WTC11 (cell line): ENCODE measurements around the gene APOBEC3G. TPM values are rescaled to one million over a fixed set of nuclear protein-coding genes. Genes with fewer than 3 reads are reported as not detected.

ENCODE experiments used
- ATAC-seq: fragments of 200-7000 bp; cut with Tn5 transposase; 2 replicates; pipeline ENCODE4 v1.10.0; 2021; ENCODE audit warnings: mild to moderate bottlenecking, moderate library complexity
- CTCF ChIA-PET: fragments of 300-600 bp; sonication (Branson Sonifier 250); formaldehyde crosslinking; loops from one replicate; lab custom pipeline; 2021; ENCODE audit warnings: antibody characterized with exemption; lab: Charles Lee
- POLR2A ChIA-PET: fragments of 350-600 bp; sonication (Branson Sonifier 250); formaldehyde crosslinking; loops from one replicate; lab custom pipeline; 2021; ENCODE audit warnings: antibody characterized with exemption; lab: Charles Lee
- DNase-seq: peaks from one replicate; pipeline ENCODE4 v3.0.0; 2021; ENCODE audit warnings: low spot score
- H3K27ac Mint-ChIP-seq: 2 replicates; pipeline ENCODE4 v1.8.0; 2021; ENCODE audit warnings: mixed read lengths
- H3K27me3 Mint-ChIP-seq: 2 replicates; pipeline ENCODE4 v1.8.0; 2021; ENCODE audit warnings: low read depth, mild to moderate bottlenecking, moderate library complexity, mixed read lengths
- H3K36me3 Mint-ChIP-seq: 2 replicates; pipeline ENCODE4 v1.8.0; 2021; ENCODE audit warnings: mixed read lengths
- H3K4me1 Mint-ChIP-seq: 2 replicates; pipeline ENCODE4 v1.8.0; 2022; ENCODE audit warnings: mixed read lengths
- H3K4me3 Mint-ChIP-seq: 2 replicates; pipeline ENCODE4 v1.8.0; 2021; ENCODE audit warnings: mild to moderate bottlenecking, moderate library complexity, mixed read lengths
- H3K9me3 Mint-ChIP-seq: 2 replicates; pipeline ENCODE4 v1.8.0; 2021; ENCODE audit warnings: mixed read lengths
- ATF2 ChIP-seq: sonication (generic); formaldehyde crosslinking; IDR thresholded peaks from 2 replicates; pipeline ENCODE4 v1.8.1; 2022; ENCODE audit warnings: low read depth, missing genetic modification reagents, borderline replicate concordance
- ATF3 ChIP-seq: sonication (generic); formaldehyde crosslinking; conservative IDR thresholded peaks from 2 replicates; pipeline ENCODE4 v1.8.1; 2022; ENCODE audit warnings: mild to moderate bottlenecking, missing genetic modification reagents
- CREM ChIP-seq: sonication (generic); formaldehyde crosslinking; IDR thresholded peaks from 2 replicates; pipeline ENCODE4 v1.8.1; 2022; ENCODE audit warnings: mild to moderate bottlenecking, missing genetic modification reagents, moderate library complexity
- NR3C1 ChIP-seq: sonication (generic); formaldehyde crosslinking; conservative IDR thresholded peaks from 2 replicates; pipeline ENCODE4 v1.8.1; 2023; ENCODE audit warnings: low read depth, mild to moderate bottlenecking, missing genetic modification reagents
- OVOL2 ChIP-seq: fragments of 250-450 bp; sonication (Bioruptor Pico); IDR thresholded peaks from 2 replicates; pipeline ENCODE4 v1.9.0; 2021; ENCODE audit warnings: mild to moderate bottlenecking, borderline replicate concordance
- RELA ChIP-seq: sonication (generic); formaldehyde crosslinking; IDR thresholded peaks from 2 replicates; pipeline ENCODE4 v1.8.1; 2022; ENCODE audit warnings: missing genetic modification reagents, mild to moderate bottlenecking, borderline replicate concordance
- TEAD4 ChIP-seq: sonication (generic); formaldehyde crosslinking; IDR thresholded peaks from 2 replicates; pipeline ENCODE4 v1.8.0; 2022; ENCODE audit warnings: mild to moderate bottlenecking, missing genetic modification reagents
- TP53 ChIP-seq: sonication (generic); formaldehyde crosslinking; IDR thresholded peaks from 2 replicates; pipeline ENCODE4 v1.8.1; 2023; ENCODE audit warnings: mild to moderate bottlenecking, missing genetic modification reagents
- USF1 ChIP-seq: sonication (generic); formaldehyde crosslinking; IDR thresholded peaks from 2 replicates; pipeline ENCODE4 v1.8.0; 2022; ENCODE audit warnings: mild to moderate bottlenecking, missing genetic modification reagents
- ZBTB21 ChIP-seq: sonication (generic); formaldehyde crosslinking; IDR thresholded peaks from 2 replicates; pipeline ENCODE4 v1.8.1; 2023; ENCODE audit warnings: mild to moderate bottlenecking, missing genetic modification reagents, borderline replicate concordance
- ZNF263 ChIP-seq: sonication (generic); formaldehyde crosslinking; IDR thresholded peaks from 2 replicates; pipeline ENCODE4 v1.8.1; 2022; ENCODE audit warnings: low read depth, mild to moderate bottlenecking, moderate library complexity, missing genetic modification reagents
- ZNF423 ChIP-seq: fragments of 250-450 bp; sonication (Bioruptor Pico); IDR thresholded peaks from 2 replicates; pipeline ENCODE4 v2.1.2; 2022; ENCODE audit warnings: mild to moderate bottlenecking, moderate library complexity
- ZNF512 ChIP-seq: sonication (generic); formaldehyde crosslinking; IDR thresholded peaks from 2 replicates; pipeline ENCODE4 v1.8.1; 2022; ENCODE audit warnings: missing genetic modification reagents, borderline replicate concordance
- total RNA-seq: library from RNA; stranded (reverse); gene quantifications from 3 replicates; pipeline ENCODE4 v1.2.3, GENCODE V29; 2021
- TF ChIP-seq, protein P1 (sequence below): sonication (generic); formaldehyde crosslinking; IDR thresholded peaks from 2 replicates; pipeline ENCODE4 v1.8.0; 2023; ENCODE audit warnings: missing genetic modification reagents, mild to moderate bottlenecking, borderline replicate concordance
- TF ChIP-seq, protein P2 (sequence below): sonication (generic); formaldehyde crosslinking; IDR thresholded peaks from 2 replicates; pipeline ENCODE4 v1.8.1; 2023; ENCODE audit warnings: mild to moderate bottlenecking, missing genetic modification reagents, moderate library complexity
- TF ChIP-seq, protein P3 (sequence below): fragments of 250-450 bp; sonication (Bioruptor Pico); IDR thresholded peaks from 2 replicates; pipeline ENCODE4 v1.8.0; 2021; ENCODE audit warnings: mild to moderate bottlenecking
- TF ChIP-seq, protein P4 (sequence below): fragments of 250-450 bp; sonication (Bioruptor Pico); IDR thresholded peaks from 2 replicates; pipeline ENCODE4 v1.9.0; 2021; ENCODE audit warnings: mild to moderate bottlenecking

Gene APOBEC3G
- total RNA-seq, 1 experiment from 2014 or later, result 1.8 TPM

DNA sequence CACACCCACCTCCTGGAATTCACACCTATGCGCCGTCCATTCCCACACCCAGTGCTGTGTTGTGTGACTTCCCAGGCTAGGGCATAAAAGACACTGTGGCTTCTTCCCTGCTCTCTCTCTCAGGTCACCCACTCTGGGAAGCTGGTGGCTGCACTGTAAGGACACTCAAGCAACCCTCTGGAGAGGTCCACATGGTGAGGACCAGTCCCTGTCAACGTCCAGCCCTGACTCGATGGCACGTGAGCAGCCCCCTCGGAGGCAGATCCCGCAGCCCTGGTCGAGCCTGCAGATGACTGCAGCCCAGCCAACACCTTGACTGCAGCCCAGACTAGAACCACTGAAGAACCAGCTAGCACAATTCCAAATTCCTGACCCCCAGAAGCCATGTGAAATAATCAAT is 59.2 kb downstream of the APOBEC3G start:
- DNase-seq (no peak), ATAC-seq (no peak)
- CTCF ChIA-PET, result interaction anchor here (1.2 to 4.4 kb wide), 12 partner anchors 10 to 370 kb away, joined by 3 to 54 read pairs (median 6); no protein-coding TSS in a partner anchor
- peak overlapping the region; percentile 41; the same call in 1 of the 2 replicates for H3K27ac Mint-ChIP-seq
- POLR2A ChIA-PET, result no interaction called here
- TF ChIP-seq ZBTB21 (CRISPR knock-in tag) (no peak), TEAD4 (CRISPR knock-in tag) (no peak), ZNF423 (CRISPR knock-in tag) (no peak), USF1 (CRISPR knock-in tag) (no peak), CREM (CRISPR knock-in tag) (no peak), ATF2 (CRISPR knock-in tag) (no peak), ZNF512 (CRISPR knock-in tag) (no peak), TP53 (CRISPR knock-in tag) (no peak), OVOL2 (CRISPR knock-in tag) (no peak), RELA (no peak), NR3C1 (no peak), ZNF263 (no peak), ATF3 (no peak)
- TF ChIP-seq, protein P1, sequence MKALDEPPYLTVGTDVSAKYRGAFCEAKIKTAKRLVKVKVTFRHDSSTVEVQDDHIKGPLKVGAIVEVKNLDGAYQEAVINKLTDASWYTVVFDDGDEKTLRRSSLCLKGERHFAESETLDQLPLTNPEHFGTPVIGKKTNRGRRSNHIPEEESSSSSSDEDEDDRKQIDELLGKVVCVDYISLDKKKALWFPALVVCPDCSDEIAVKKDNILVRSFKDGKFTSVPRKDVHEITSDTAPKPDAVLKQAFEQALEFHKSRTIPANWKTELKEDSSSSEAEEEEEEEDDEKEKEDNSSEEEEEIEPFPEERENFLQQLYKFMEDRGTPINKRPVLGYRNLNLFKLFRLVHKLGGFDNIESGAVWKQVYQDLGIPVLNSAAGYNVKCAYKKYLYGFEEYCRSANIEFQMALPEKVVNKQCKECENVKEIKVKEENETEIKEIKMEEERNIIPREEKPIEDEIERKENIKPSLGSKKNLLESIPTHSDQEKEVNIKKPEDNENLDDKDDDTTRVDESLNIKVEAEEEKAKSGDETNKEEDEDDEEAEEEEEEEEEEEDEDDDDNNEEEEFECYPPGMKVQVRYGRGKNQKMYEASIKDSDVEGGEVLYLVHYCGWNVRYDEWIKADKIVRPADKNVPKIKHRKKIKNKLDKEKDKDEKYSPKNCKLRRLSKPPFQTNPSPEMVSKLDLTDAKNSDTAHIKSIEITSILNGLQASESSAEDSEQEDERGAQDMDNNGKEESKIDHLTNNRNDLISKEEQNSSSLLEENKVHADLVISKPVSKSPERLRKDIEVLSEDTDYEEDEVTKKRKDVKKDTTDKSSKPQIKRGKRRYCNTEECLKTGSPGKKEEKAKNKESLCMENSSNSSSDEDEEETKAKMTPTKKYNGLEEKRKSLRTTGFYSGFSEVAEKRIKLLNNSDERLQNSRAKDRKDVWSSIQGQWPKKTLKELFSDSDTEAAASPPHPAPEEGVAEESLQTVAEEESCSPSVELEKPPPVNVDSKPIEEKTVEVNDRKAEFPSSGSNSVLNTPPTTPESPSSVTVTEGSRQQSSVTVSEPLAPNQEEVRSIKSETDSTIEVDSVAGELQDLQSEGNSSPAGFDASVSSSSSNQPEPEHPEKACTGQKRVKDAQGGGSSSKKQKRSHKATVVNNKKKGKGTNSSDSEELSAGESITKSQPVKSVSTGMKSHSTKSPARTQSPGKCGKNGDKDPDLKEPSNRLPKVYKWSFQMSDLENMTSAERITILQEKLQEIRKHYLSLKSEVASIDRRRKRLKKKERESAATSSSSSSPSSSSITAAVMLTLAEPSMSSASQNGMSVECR (CRISPR knock-in tag), result no peak
- TF ChIP-seq, protein P2, sequence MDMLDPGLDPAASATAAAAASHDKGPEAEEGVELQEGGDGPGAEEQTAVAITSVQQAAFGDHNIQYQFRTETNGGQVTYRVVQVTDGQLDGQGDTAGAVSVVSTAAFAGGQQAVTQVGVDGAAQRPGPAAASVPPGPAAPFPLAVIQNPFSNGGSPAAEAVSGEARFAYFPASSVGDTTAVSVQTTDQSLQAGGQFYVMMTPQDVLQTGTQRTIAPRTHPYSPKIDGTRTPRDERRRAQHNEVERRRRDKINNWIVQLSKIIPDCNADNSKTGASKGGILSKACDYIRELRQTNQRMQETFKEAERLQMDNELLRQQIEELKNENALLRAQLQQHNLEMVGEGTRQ, result no peak
- TF ChIP-seq, protein P3, sequence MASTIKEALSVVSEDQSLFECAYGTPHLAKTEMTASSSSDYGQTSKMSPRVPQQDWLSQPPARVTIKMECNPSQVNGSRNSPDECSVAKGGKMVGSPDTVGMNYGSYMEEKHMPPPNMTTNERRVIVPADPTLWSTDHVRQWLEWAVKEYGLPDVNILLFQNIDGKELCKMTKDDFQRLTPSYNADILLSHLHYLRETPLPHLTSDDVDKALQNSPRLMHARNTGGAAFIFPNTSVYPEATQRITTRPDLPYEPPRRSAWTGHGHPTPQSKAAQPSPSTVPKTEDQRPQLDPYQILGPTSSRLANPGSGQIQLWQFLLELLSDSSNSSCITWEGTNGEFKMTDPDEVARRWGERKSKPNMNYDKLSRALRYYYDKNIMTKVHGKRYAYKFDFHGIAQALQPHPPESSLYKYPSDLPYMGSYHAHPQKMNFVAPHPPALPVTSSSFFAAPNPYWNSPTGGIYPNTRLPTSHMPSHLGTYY, result no peak
- TF ChIP-seq, protein P4, sequence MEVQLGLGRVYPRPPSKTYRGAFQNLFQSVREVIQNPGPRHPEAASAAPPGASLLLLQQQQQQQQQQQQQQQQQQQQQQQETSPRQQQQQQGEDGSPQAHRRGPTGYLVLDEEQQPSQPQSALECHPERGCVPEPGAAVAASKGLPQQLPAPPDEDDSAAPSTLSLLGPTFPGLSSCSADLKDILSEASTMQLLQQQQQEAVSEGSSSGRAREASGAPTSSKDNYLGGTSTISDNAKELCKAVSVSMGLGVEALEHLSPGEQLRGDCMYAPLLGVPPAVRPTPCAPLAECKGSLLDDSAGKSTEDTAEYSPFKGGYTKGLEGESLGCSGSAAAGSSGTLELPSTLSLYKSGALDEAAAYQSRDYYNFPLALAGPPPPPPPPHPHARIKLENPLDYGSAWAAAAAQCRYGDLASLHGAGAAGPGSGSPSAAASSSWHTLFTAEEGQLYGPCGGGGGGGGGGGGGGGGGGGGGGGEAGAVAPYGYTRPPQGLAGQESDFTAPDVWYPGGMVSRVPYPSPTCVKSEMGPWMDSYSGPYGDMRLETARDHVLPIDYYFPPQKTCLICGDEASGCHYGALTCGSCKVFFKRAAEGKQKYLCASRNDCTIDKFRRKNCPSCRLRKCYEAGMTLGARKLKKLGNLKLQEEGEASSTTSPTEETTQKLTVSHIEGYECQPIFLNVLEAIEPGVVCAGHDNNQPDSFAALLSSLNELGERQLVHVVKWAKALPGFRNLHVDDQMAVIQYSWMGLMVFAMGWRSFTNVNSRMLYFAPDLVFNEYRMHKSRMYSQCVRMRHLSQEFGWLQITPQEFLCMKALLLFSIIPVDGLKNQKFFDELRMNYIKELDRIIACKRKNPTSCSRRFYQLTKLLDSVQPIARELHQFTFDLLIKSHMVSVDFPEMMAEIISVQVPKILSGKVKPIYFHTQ (CRISPR knock-in tag), result no peak
- H3K4me1 Mint-ChIP-seq, result peaks cover 18% of the 10 kb centered on the region
- H3K36me3 Mint-ChIP-seq, result no peaks in the 10 kb centered on the region
- H3K9me3 Mint-ChIP-seq, result no peaks in the 10 kb centered on the region
- no peaks in the 10 kb centered on the region; the same call in 1 of the 2 replicates for H3K27me3 Mint-ChIP-seq
- H3K4me3 Mint-ChIP-seq, result no peak overlapping the region
